ENCODE results near the gene PLVAP.

DNA sequence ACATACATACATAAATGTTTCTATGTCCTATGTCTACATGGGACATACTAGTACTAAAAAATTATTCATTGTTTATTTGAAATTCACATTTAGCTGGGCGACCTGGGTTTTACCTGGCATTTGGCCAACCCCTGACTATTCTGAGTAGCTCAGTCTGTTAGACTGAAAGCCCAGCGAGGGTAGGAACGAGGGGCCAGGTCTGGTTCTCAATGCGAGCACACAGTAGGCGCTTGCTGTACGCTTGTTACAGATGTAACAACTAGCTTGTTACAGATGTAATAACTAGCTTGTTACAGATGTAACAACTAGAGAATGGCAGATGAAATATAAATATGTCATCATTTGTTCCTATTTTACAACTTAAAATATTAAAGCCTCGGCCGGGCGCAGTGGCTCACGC lies 41.6 kb downstream of the PLVAP start:
- TF ChIP-seq, protein P1, sequence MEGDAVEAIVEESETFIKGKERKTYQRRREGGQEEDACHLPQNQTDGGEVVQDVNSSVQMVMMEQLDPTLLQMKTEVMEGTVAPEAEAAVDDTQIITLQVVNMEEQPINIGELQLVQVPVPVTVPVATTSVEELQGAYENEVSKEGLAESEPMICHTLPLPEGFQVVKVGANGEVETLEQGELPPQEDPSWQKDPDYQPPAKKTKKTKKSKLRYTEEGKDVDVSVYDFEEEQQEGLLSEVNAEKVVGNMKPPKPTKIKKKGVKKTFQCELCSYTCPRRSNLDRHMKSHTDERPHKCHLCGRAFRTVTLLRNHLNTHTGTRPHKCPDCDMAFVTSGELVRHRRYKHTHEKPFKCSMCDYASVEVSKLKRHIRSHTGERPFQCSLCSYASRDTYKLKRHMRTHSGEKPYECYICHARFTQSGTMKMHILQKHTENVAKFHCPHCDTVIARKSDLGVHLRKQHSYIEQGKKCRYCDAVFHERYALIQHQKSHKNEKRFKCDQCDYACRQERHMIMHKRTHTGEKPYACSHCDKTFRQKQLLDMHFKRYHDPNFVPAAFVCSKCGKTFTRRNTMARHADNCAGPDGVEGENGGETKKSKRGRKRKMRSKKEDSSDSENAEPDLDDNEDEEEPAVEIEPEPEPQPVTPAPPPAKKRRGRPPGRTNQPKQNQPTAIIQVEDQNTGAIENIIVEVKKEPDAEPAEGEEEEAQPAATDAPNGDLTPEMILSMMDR (tag by site-specific recombination; IDR thresholded peaks at IDR 0.05): no peak
- TF ChIP-seq ZNF184 (tag by site-specific recombination; IDR thresholded peaks at IDR 0.05) (no peak), HOXC10 (CRISPR knock-in tag; IDR thresholded peaks at IDR 0.05) (no peak), ZNF341 (tag by site-specific recombination; IDR thresholded peaks at IDR 0.05; ENCODE audit: low read depth) (no peak), ZNF558 (tag by site-specific recombination; IDR thresholded peaks at IDR 0.05) (no peak), HOXA7 (CRISPR knock-in tag; IDR thresholded peaks at IDR 0.05; ENCODE audit: borderline replicate concordance) (no peak), ZNF433 (tag by site-specific recombination; IDR thresholded peaks at IDR 0.05; ENCODE audit: low read depth) (no peak), ZNF843 (tag by site-specific recombination; IDR thresholded peaks at IDR 0.05) (no peak), MYNN (tag by site-specific recombination; IDR thresholded peaks at IDR 0.05; ENCODE audit: borderline replicate concordance) (no peak), KLF7 (tag by site-specific recombination; IDR thresholded peaks at IDR 0.05; ENCODE audit: borderline replicate concordance) (no peak)
- TF ChIP-seq, protein P2, sequence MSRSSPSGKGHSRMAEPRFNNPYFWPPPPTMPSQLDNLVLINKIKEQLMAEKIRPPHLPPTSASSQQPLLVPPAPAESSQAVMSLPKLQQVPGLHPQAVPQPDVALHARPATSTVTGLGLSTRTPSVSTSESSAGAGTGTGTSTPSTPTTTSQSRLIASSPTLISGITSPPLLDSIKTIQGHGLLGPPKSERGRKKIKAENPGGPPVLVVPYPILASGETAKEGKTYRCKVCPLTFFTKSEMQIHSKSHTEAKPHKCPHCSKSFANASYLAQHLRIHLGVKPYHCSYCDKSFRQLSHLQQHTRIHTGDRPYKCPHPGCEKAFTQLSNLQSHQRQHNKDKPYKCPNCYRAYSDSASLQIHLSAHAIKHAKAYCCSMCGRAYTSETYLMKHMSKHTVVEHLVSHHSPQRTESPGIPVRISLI (tag by site-specific recombination; IDR thresholded peaks at IDR 0.05): no peak
- TF ChIP-seq, protein P3, sequence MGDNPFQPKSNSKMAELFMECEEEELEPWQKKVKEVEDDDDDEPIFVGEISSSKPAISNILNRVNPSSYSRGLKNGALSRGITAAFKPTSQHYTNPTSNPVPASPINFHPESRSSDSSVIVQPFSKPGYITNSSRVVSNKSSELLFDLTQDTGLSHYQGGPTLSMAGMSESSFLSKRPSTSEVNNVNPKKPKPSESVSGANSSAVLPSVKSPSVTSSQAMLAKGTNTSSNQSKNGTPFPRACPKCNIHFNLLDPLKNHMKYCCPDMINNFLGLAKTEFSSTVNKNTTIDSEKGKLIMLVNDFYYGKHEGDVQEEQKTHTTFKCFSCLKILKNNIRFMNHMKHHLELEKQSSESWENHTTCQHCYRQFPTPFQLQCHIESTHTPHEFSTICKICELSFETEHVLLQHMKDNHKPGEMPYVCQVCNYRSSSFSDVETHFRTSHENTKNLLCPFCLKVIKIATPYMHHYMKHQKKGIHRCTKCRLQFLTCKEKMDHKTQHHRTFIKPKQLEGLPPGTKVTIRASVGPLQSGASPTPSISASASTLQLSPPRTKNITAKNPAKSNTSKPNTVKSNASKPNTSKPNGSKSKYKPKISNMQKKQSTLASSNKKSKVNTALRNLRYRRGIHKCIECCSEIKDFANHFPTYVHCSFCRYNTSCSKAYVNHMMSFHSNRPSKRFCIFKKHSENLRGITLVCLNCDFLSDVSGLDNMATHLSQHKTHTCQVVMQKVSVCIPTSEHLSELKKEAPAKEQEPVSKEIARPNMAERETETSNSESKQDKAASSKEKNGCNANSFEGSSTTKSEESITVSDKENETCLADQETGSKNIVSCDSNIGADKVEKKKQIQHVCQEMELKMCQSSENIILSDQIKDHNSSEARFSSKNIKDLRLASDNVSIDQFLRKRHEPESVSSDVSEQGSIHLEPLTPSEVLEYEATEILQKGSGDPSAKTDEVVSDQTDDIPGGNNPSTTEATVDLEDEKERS (tag by site-specific recombination; IDR thresholded peaks at IDR 0.05): no peak

All from HEK293 (cell line).